Measurements from ENCODE around the gene CORO2B.

GRCh38 chr15:68763063-68763462 is 184.3 kb downstream of the CORO2B start:
- TF ChIP-seq, protein P1, sequence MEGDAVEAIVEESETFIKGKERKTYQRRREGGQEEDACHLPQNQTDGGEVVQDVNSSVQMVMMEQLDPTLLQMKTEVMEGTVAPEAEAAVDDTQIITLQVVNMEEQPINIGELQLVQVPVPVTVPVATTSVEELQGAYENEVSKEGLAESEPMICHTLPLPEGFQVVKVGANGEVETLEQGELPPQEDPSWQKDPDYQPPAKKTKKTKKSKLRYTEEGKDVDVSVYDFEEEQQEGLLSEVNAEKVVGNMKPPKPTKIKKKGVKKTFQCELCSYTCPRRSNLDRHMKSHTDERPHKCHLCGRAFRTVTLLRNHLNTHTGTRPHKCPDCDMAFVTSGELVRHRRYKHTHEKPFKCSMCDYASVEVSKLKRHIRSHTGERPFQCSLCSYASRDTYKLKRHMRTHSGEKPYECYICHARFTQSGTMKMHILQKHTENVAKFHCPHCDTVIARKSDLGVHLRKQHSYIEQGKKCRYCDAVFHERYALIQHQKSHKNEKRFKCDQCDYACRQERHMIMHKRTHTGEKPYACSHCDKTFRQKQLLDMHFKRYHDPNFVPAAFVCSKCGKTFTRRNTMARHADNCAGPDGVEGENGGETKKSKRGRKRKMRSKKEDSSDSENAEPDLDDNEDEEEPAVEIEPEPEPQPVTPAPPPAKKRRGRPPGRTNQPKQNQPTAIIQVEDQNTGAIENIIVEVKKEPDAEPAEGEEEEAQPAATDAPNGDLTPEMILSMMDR (IDR thresholded peaks at IDR 0.05; ENCODE audit: borderline replicate concordance, extremely low read depth, low read length, poor library complexity, severe bottlenecking), result no peak
- TF ChIP-seq EZH2 (IDR thresholded peaks at IDR 0.05; ENCODE audit: borderline replicate concordance, low read depth, low read length, severe bottlenecking), result no peak

All from DND-41 (cell line).